T-helper 2 cell treated with Interferon-gamma antibody and Interleukin-4, amounts not matched to agents 100 ng/mL and 5 ng/mL, for 36 hours (primary cell): ENCODE data around the gene AOPEP. TPM values are rescaled to one million over a fixed set of nuclear protein-coding genes. Genes with fewer than 3 reads are reported as not detected.

ENCODE experiments used
- intact Hi-C: fragments of 100-400 bp; cut with micrococcal nuclease; formaldehyde crosslinking; loops from one replicate; pipeline ENCODE4 v1.15.1; 2023
- total RNA-seq: library from RNA; stranded (reverse); gene quantifications from 2 replicates; pipeline ENCODE4 v1.2.3, GENCODE V29; 2022

The AOPEP gene
- total RNA-seq, 1 donor from 2014 or later = 14.1 TPM

DNA sequence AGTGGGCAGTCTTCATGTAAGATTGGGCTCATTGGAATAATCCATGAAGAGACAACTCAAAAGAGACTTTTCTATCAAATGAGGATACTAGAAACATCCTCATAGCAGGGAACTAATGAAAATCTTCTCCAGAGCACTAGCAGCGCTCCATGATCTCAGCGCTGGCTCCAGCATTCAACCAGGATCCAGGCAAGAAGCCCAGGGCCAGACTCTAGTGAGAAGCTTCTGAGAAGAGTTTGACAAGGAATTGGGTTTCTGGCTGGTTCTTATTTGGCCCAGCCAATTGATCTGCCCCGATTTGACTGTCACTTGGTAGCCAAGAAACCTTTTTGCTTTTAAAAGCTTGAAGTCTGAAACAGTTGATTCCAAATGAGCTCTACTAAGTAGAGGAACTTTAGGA lies 60.1 kb downstream of the AOPEP start:
- intact Hi-C loops = loop anchor here (10.0 kb wide), 1 partner anchor 168 kb away; no protein-coding TSS in a partner anchor

- intact Hi-C loops = loop anchor here (10.0 kb wide), 1 partner anchor 168 kb away; no protein-coding TSS in a partner anchor
These were observed 60.8 kb downstream of the AOPEP start for GRCh38 chr9:94787266-94787665.

DNA sequence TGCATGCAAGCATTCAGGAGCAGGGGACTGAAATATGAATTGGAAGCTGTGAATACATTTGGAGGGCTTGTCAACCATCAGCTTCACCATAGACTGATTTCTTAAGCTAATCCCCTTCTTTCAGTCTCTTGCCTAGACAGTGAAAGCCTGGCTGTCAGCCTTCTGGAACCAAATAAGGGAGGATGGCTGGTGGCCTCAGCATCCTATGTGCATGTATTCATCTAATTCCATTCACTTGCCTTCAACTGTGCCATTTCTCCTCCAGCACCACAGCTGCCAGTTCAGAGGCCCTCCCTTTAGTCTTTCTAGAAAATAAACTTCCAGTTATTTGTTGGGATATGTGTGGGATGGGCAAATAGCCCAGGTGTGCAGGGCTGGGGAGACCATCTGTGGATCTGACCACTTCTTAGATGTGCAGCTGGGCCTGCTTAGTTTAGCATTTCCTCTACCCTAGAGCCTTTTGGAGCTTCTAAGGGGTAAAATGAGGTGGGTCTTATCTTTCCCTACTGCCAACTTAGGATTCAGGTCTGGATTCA lies 62.1 kb downstream of the AOPEP start:
- intact Hi-C loops = loop anchor here (10.0 kb wide), 1 partner anchor 166 kb away; no protein-coding TSS in a partner anchor

DNA sequence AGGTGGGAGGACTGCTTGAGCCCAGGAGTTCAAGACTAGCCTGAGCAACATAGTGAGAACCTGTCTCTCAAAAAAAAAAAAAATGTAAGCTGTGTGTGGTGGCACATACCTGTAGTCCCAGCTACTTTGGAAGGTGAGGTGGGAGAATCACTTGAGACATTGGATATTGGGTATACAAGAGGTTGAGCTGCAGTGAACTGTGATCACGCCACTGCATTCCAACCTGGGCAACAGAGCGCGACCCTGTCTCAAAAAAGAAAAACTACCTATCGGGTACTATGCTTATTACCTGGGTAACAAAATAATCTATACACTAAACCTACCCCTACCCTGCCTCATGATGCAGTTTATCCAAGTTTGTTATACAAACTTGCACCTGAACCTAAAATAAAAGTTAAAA lies 64.9 kb downstream of the AOPEP start:
- intact Hi-C loops = no loop called here

DNA sequence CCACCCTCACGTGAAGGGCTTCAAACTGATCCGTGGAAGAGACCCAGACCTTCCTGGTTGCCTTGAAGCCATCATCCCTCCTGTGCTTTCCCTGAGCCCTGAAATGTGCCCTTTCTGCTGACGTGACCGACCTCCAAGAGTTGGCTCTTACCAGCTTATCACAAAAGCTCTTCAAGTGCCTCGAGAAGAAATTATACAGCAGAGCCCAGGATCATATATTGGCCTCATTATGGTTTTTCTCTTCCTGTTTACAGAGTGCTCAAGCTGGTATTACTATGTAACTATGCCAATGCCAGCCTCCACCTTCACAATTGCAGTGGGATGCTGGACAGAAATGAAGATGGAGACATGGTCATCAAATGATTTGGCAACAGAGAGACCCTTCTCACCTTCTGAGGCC lies 66.0 kb downstream of the AOPEP start:
- intact Hi-C loops = no loop called here

- intact Hi-C loops = no loop called here
These were observed 68.1 kb downstream of the AOPEP start for GRCh38 chr9:94794476-94795167.

DNA sequence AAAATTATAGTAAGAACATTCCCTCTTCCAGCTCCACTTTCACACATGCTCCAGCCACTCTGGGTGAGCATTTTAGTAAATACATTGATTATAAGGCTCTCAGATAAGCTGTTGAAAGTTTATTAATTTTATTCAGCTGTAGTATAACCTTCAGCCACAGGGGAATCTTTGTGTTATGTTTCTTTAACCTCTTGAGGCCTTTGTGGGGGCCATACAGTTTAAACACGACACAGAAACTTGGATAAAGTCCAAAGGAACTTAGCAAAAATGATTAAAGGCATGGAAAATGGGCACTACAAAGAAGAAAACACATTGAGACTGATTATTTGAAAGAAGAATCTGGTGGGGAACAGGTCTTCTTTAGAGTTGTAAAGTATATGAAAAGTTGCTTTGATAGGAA lies 70.2 kb downstream of the AOPEP start:
- intact Hi-C loops = no loop called here

- intact Hi-C loops = no loop called here
These were observed 71.7 kb downstream of the AOPEP start for GRCh38 chr9:94798201-94798600.

GRCh38 chr9:94798708-94799107 lies 72.2 kb downstream of the AOPEP start:
- intact Hi-C loops = no loop called here

DNA sequence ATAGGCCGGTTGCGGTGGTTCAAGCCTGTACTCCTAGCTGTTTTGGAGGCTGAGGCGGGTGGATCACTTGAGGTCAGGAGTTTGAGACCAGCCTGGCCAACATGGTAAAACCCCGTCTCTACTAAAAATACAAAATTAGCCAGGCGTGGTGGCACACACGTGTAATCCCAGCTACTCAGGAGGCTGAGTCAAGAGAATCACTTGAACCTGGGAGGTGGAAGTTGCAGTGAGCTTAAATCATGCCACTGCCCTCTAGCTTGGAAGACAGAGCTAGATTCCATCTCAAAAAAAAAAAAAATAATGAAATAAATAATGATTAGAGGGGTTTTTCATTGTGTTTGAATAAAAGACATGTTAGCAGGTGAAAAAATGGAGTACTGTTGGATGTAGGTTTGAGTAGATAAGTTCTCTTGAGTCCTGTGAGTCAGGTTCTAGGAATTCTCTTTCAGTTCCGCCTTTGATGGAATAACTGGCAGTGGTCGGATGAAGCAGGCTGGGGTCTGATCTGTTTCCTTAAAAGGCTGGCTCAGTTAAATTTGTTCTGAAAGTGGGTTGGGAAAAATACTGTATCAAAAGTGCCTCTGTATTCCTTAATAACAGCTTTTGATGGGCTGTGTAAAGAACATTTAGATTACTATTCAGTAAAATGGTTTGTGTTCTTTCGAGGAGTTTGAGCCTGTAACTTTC lies 73.2 kb downstream of the AOPEP start:
- intact Hi-C loops = no loop called here

DNA sequence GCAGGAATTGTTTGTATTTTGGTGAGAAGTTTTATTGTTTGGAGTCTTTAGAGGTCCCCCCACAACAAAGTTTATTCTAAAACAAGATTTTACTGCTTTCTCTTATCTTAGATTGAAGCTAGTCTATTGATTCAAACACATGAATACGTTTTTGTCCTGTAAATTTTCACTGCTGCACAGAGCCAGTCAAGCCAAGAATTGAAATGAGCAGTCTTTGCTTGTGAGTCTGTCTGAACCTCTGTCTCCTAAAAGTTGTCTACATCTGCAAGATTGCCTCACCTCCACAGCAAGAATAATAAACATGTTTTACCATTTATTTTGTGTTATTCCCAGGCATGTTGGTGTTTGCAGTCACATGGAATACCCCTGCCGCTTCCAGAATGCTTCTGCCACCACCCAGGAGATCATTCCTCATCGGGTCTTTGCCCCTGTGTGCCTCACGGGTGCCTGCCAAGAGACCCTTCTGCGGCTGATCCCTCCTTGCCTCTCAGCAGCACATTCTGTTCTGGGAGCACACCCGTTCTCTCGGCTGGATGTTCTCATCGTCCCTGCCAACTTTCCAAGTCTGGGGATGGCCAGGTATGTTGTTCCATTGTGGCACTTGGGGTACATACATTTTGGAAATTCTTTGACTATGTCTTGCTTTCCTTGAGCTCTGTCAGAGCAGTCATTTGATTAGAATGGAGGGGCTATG lies 74.1 kb downstream of the AOPEP start:
- intact Hi-C loops = no loop called here

DNA sequence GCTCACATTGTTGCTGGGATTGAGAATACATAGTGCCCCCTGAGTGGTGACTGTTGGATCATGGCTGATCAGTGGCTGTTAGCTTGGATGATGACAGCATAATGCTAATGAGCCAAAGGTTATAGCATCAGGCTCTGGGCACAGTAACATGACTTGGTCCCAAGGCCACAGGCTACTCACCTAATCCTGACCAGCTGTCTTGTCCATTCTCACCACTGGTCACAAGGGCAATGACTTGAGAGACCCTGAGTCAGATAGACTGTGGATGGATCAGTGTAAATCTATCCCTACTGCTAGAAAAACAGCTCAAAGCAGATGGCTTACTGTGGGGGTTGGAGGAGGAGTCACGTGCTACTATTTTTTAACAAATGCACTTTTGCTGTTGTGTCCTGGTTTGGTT lies 74.7 kb downstream of the AOPEP start:
- intact Hi-C loops = no loop called here

DNA sequence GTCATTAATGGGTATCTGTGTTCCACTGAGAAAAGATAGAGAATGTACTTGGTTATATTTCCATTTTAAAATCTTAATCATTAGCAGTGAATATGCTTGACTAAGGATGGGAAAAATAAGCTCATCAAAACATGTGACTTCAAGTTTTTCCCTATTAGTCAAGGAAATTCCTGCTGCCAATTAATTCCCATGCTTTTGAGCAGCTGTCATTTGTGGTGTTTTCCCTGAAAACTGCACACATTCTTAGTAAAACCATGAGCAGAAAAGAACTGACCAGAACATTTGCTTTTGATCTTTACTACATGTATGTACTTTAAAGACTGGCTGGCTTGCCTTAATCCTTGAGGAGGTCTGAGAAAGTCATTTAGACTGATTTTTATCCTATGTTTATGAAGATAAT lies 75.2 kb downstream of the AOPEP start:
- intact Hi-C loops = no loop called here

- intact Hi-C loops = no loop called here
These were observed 75.8 kb downstream of the AOPEP start for GRCh38 chr9:94802251-94802650.

- intact Hi-C loops = no loop called here
These were observed 76.3 kb downstream of the AOPEP start for GRCh38 chr9:94802793-94803192.

DNA sequence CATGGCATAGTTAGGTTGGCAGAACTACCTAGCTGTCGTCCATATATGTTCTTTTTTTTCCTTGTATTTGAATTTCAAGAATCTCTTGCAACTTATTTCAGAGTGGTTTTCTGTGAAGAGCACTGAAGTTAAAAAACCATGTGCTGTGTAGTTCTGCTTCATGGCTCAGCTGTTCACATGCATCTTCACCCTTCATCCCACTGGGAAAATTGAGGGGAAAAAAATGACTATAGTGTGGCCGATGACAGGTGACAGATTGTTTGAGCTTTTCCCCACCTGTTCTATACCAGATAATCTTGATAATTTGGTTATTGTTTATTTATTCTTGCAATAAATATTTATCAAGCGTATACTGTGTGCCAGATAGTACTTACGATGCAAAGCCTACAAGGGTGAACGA lies 77.8 kb downstream of the AOPEP start:
- intact Hi-C loops = no loop called here

GRCh38 chr9:94805051-94805489 lies 78.6 kb downstream of the AOPEP start:
- intact Hi-C loops = no loop called here

- intact Hi-C loops = no loop called here
These were observed 79.1 kb downstream of the AOPEP start for GRCh38 chr9:94805585-94805984.

- intact Hi-C loops = no loop called here
These were observed 79.9 kb downstream of the AOPEP start for GRCh38 chr9:94806307-94806893.

- intact Hi-C loops = no loop called here
These were observed 81.1 kb downstream of the AOPEP start for GRCh38 chr9:94807556-94807955.

DNA sequence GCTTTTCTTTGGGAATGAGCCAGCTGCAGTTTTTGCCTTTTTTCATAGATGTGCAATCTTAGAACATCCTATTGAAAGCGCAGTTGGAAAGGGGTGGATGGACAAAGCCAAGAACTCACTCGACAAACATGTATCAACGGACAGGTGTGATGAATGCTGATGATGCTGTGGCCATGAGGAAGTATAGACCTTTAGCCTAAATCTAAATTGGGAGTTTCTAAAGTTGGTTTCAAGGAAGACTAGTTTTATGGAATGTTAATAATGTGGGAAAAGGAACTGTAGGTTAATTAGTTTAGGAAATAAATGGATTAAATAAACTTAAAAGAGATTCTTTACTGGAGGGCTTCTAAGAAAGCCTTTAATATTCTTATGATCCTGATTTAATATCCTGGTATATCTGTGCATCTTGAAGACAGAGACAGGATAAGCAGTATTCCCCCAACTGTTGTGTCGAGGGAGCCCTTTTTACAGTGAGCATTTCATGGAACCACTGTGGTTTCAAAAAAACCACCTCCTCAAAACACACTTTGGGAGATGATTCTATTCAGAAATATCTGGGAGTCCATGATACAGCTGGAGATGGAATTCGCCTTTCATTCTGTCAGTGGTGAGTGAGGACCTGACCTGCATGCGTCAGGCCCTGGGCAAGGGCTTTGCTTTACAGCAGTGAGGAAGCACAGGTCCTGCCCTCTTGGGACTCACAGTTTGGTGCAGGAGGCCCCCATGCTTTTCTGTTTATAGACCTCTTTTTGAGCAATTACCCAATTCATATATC lies 82.6 kb downstream of the AOPEP start:
- intact Hi-C loops = no loop called here
